RWPE2 (cell line): ENCODE results near the gene RPS6KA2.

Source experiments
- ATAC-seq: fragments of 200-7000 bp; cut with Tn5 transposase; 3 replicates; pipeline ENCODE4 v1.9.1; 2021; ENCODE audit warnings: low read depth
- DNase-seq: peaks from one replicate; pipeline ENCODE4 v3.0.0-alpha.2; 2020; ENCODE audit warnings: low spot score
- H3K27ac ChIP-seq: fragments of 450-650 bp; 2 replicates; pipeline ENCODE4 v1.5.1; 2017; ENCODE audit warnings: mild to moderate bottlenecking; ENCODE audit not compliant: poor library complexity, severe bottlenecking
- H3K27me3 ChIP-seq: fragments of 250-450 bp; sonication (Bioruptor Pico); 2 replicates; pipeline ENCODE4 v1.5.1; 2021; ENCODE audit warnings: mild to moderate bottlenecking, moderate library complexity; ENCODE audit not compliant: insufficient read depth, poor library complexity, severe bottlenecking
- H3K36me3 ChIP-seq: fragments of 250-450 bp; sonication (Bioruptor Pico); 2 replicates; pipeline ENCODE4 v1.5.1; 2020; ENCODE audit warnings: low read depth, mild to moderate bottlenecking, moderate library complexity
- H3K4me1 ChIP-seq: fragments of 250-450 bp; sonication (Bioruptor Pico); 2 replicates; pipeline ENCODE4 v1.5.1; 2021; ENCODE audit warnings: mild to moderate bottlenecking, moderate library complexity; ENCODE audit not compliant: insufficient read depth, poor library complexity, severe bottlenecking
- H3K4me3 ChIP-seq: fragments of 250-450 bp; sonication (Bioruptor Pico); 2 replicates; pipeline ENCODE4 v1.5.1; 2021; ENCODE audit warnings: mild to moderate bottlenecking, moderate library complexity; ENCODE audit not compliant: severe bottlenecking
- H3K9me3 ChIP-seq: fragments of 250-450 bp; sonication (Bioruptor Pico); 2 replicates; pipeline ENCODE4 v1.5.1; 2021; ENCODE audit warnings: mild to moderate bottlenecking, moderate library complexity; ENCODE audit not compliant: severe bottlenecking
- CTCF ChIP-seq: fragments of 450-650 bp; IDR thresholded peaks from one replicate; pipeline ENCODE4 v1.5.1; 2017; ENCODE audit warnings: mild to moderate bottlenecking, moderate library complexity; ENCODE audit not compliant: poor library complexity, severe bottlenecking

Gene RPS6KA2

GRCh38 chr6:166504100-166504499 lies 123.0 kb downstream of the RPS6KA2 start:
- no peak for DNase-seq
- ATAC-seq: no peak
- no peak for TF ChIP-seq CTCF
- Histone ChIP-seq H3K9me3 (no peaks in the 10 kb centered on the region), H3K4me3 (no peak overlapping the region), H3K36me3 (peaks cover 40% of the 10 kb centered on the region), H3K27ac (no peak overlapping the region), H3K27me3 (no peaks in the 10 kb centered on the region), H3K4me1 (no peaks in the 10 kb centered on the region)

GRCh38 chr6:166503167-166503744 lies 123.8 kb downstream of the RPS6KA2 start:
- no peak for TF ChIP-seq CTCF

GRCh38 chr6:166502453-166502852 lies 124.6 kb downstream of the RPS6KA2 start:
- Histone ChIP-seq H3K4me1 (no peaks in the 10 kb centered on the region), H3K27me3 (no peaks in the 10 kb centered on the region), H3K27ac (no peak overlapping the region), H3K4me3 (no peak overlapping the region), H3K9me3 (no peaks in the 10 kb centered on the region), H3K36me3 (peaks cover 33% of the 10 kb centered on the region)
- DNase-seq: no peak
- no peak for ATAC-seq
- no peak for TF ChIP-seq CTCF

More at GRCh38 chr6:166503167-166503744, 123.8 kb downstream of the RPS6KA2 start:
- Histone ChIP-seq H3K9me3 (no peaks in the 10 kb centered on the region), H3K27ac (no peak overlapping the region), H3K27me3 (no peaks in the 10 kb centered on the region), H3K36me3 (peaks cover 36% of the 10 kb centered on the region), H3K4me1 (no peaks in the 10 kb centered on the region), H3K4me3 (no peak overlapping the region)
- DNase-seq (no peak), ATAC-seq (no peak)

- DNase-seq: no peak
- Histone ChIP-seq H3K36me3 (peaks cover 33% of the 10 kb centered on the region), H3K9me3 (no peaks in the 10 kb centered on the region), H3K27ac (no peak overlapping the region), H3K4me1 (no peaks in the 10 kb centered on the region), H3K4me3 (no peak overlapping the region), H3K27me3 (no peaks in the 10 kb centered on the region)
- no peak for ATAC-seq
- no peak for TF ChIP-seq CTCF
Observed at GRCh38 chr6:166501246-166501645, 125.8 kb downstream of the RPS6KA2 start.

GRCh38 chr6:166500246-166500645 lies 126.8 kb downstream of the RPS6KA2 start:
- peaks cover 33% of the 10 kb centered on the region for H3K36me3 ChIP-seq
- H3K4me3 ChIP-seq: no peak overlapping the region
- H3K9me3 ChIP-seq: no peaks in the 10 kb centered on the region
- no peak for TF ChIP-seq CTCF
- no peak overlapping the region for H3K27ac ChIP-seq
- DNase-seq (no peak), ATAC-seq (no peak)
- H3K27me3 ChIP-seq: no peaks in the 10 kb centered on the region
- no peaks in the 10 kb centered on the region for H3K4me1 ChIP-seq
